Natural killer cell treated with Interleukin-12 subunit alpha and Interleukin-12 subunit beta and Interleukin-15 and Interleukin-18, amount 100 ng/mL, for 72 hours (primary cell): Measurements from ENCODE around the gene EPB41L1. TPM values are rescaled to one million over a fixed set of nuclear protein-coding genes. Genes with fewer than 3 reads are reported as not detected.

Experiments
- ATAC-seq, 2 donors: fragments of 150-1000 bp; cut with Tn5 transposase in 1 of 2; sonication (Bioruptor Pico), chemical (Tn5 transposase) in 1 of 2; 2 replicates each; pipeline ENCODE4 v1.10.0; 2021
- DNase-seq: peaks from one replicate; pipeline ENCODE4 v3.0.0; 2022; ENCODE audit warnings: low spot score
- H3K27ac Mint-ChIP-seq, 2 donors: 1 replicate in 1 of 2; 2 replicates in 1 of 2; pipeline ENCODE4 v1.8.0; 2022; ENCODE audit warnings: mixed read lengths in 2 of 2, mild to moderate bottlenecking in 1 of 2, moderate library complexity in 1 of 2
- H3K27me3 Mint-ChIP-seq, 2 donors: 1 replicate in 1 of 2; 2 replicates in 1 of 2; pipeline ENCODE4 v1.8.0; 2022; ENCODE audit warnings: mixed read lengths in 2 of 2
- H3K36me3 Mint-ChIP-seq: one replicate; pipeline ENCODE4 v1.8.0; 2022; ENCODE audit warnings: mixed read lengths
- H3K4me1 Mint-ChIP-seq, 2 donors: 1 replicate in 1 of 2; 2 replicates in 1 of 2; pipeline ENCODE4 v1.8.0; 2022; ENCODE audit warnings: low read depth in 2 of 2, mixed read lengths in 2 of 2, mild to moderate bottlenecking in 1 of 2
- H3K4me3 Mint-ChIP-seq: one replicate; pipeline ENCODE4 v1.8.0; 2022; ENCODE audit warnings: mixed read lengths
- H3K9me3 Mint-ChIP-seq: 2 replicates; pipeline ENCODE4 v1.8.0; 2022; ENCODE audit warnings: mixed read lengths
- total RNA-seq, 2 donors: library from RNA; stranded (reverse); gene quantifications; one replicate each; pipeline ENCODE4 v1.2.3, GENCODE V29; 2022

EPB41L1 gene
- total RNA-seq, 2 donors from 2014 or later: 0.21 TPM; not detected in 1

DNA sequence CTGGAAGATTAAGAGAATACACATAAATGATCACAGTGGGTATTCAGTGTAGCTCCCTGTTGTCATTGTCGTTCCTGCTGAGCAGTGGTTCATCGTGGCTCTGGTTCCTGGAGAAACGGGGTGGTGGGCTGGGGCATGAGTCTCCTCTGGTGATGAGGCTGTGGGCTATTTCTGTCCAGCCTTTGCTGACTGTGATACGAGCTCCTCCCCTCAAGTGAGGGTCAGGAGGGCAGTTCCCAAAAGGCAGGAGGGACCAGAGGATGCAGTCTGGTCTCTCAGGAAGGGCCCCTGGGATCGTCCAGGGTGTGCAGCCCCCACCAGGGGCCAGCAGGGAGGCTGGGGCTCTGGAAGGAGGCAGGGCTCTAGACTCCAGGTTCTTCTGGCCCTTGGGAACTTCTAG lies 120.5 kb downstream of the EPB41L1 start:
- no peak overlapping the region for H3K27ac Mint-ChIP-seq
- no peaks in the 10 kb centered on the region for H3K36me3 Mint-ChIP-seq
- ATAC-seq (no peak), DNase-seq (no peak)
- no peak overlapping the region for H3K4me3 Mint-ChIP-seq
- no peaks in the 10 kb centered on the region for H3K4me1 Mint-ChIP-seq
- H3K27me3 Mint-ChIP-seq: peaks cover under 1 to 5% of the 10 kb centered on the region in 2 donors
- H3K9me3 Mint-ChIP-seq: no peaks in the 10 kb centered on the region

DNA sequence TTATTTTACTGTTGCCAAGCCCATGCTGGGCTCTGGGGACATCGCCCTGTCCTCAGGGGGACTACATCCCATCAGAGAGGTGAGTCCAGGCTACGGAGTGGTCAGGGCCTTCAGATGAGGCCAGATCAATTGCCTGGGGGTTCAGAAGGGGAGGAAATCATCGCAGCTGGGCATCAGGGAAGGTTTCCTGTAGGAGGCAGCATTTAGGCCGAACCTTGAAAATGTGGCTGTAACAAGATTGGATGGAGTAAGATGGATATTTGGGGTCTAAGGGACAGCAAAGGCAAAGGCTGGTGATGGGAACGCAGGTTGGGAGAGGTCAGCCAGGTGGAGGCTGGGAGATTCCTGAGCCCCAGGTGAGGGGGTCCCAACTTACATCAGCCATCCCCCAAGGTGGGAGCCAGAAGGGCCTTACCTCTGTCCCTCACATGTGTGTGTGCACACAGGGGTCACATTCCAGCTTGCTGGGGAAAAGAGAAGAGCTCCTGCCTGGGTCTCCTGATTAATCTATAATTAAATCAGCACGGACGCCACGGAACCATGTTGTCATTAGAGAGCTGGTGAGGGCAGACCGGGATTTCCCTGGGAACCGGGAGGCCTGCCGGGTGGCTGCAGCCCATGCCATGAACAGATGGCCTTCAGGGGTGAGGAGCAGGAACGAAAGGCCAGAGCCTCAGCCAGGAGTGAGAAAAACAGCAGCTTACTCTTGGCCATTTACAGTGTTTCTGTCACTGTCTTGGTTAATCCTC lies 121.1 kb downstream of the EPB41L1 start:
- ATAC-seq (no peak), DNase-seq (no peak)
- Mint-ChIP-seq H3K36me3 (no peaks in the 10 kb centered on the region), H3K27me3 (peaks cover 6 to 7% of the 10 kb centered on the region in 2 donors), H3K4me1 (no peaks in the 10 kb centered on the region), H3K27ac (no peak overlapping the region), H3K9me3 (no peaks in the 10 kb centered on the region), H3K4me3 (no peak overlapping the region)

DNA sequence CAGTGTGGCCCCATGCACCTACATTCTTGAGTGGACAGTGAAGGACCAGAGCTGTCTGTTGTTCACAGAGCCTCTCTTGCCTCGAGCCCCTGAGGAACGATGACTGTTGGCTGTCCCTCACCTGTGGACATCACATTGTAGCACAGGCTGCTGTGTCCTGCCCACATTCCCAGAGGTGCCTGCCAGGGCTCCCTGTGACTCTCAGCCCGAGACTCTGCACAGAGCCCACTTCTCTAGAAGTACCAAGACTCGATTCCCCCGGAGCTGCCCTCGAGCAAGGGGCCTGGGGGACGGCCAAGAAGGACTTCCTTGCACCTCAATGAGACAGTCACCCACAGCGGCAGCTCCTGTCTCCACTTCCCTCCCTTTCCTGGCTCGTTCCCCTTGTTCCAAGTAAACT lies 123.0 kb downstream of the EPB41L1 start:
- no peak for ATAC-seq
- H3K36me3 Mint-ChIP-seq: no peaks in the 10 kb centered on the region
- no peaks in the 10 kb centered on the region for H3K4me1 Mint-ChIP-seq
- H3K4me3 Mint-ChIP-seq: no peak overlapping the region
- H3K27ac Mint-ChIP-seq: no peak overlapping the region
- H3K9me3 Mint-ChIP-seq: no peaks in the 10 kb centered on the region
- peaks cover 16 to 22% of the 10 kb centered on the region in 2 donors for H3K27me3 Mint-ChIP-seq
- no peak for DNase-seq

DNA sequence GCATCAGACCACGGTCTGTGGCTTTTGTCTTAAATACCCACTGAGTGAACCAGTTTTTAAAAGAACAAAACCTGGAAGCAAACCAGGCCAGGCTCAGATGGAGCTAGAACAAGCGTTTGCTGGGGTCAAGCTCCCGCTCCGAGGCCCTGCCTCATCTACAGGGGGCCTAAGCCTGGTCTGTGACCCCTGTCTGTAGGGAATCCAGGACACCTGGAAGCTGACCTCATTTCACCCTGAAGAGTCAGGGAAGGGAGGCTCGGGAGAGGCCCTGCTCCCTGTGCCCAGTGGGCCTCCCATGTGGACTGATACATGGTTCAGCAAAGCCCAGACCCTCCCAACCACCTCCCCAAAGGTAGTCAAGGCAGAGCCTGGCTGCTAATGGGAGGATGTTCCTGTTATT lies 124.8 kb downstream of the EPB41L1 start:
- Mint-ChIP-seq H3K27me3 (peaks cover 19 to 32% of the 10 kb centered on the region in 2 donors), H3K9me3 (no peaks in the 10 kb centered on the region), H3K4me3 (no peak overlapping the region), H3K27ac (no peak overlapping the region), H3K4me1 (no peaks in the 10 kb centered on the region), H3K36me3 (no peaks in the 10 kb centered on the region)
- ATAC-seq (no peak), DNase-seq (no peak)

DNA sequence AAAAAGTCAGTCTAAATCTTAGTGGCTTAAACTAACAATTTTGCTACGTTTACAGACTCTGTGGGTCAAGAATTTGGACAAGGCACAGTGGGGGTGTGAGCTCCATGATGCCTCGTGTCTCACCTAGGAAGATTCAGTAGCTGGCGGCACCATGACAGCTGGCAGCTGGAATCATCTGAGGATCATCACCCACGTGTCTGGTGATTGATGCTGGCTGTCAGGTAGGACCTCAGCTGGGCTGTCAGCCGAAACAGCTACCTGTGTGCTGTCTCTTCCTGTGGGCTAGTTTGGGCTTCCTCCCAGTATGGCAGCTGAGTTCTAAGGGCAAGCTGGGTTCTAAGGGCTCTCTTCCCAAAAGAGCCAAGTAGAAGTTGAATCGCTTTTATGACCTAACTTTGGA lies 125.2 kb downstream of the EPB41L1 start:
- Mint-ChIP-seq H3K4me3 (no peak overlapping the region), H3K27ac (no peak overlapping the region), H3K27me3 (peaks cover 19 to 32% of the 10 kb centered on the region in 2 donors), H3K36me3 (no peaks in the 10 kb centered on the region), H3K9me3 (no peaks in the 10 kb centered on the region), H3K4me1 (no peaks in the 10 kb centered on the region)
- no peak for DNase-seq
- no peak for ATAC-seq

DNA sequence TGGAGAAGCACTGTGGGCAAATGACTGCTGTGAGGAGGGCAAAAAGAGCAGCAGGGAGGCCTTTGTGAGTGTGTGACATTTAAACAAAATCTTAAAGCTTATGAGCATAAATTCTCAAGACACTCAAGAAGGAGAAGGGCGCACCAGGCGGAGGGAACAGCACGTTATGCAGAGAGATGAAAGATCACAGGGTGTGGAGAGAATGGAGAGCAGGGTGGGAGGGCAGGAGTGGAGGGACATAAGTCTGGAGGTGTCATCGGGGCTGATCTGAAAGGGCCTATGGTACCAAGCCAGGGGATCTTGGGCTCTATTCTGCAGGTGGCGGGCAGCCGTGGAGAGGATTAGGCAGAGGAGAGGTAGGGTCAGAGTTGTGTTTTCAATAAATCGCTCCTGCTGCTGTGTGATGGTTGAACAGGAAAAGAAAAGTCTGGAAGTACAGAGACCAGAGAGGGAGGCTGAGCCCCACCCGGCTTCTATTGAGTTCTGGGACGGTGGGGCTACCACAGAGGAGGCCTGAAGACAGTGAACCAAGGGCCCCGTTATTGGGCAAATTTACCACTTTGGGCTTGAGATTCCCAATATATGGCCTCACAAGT lies 127.3 kb downstream of the EPB41L1 start:
- no peak overlapping the region for H3K4me3 Mint-ChIP-seq
- no peak for ATAC-seq
- no peak for DNase-seq

More for the DNA sequence above, 127.3 kb downstream of the EPB41L1 start:
- Mint-ChIP-seq H3K4me1 (no peaks in the 10 kb centered on the region), H3K27me3 (peaks cover 21 to 32% of the 10 kb centered on the region in 2 donors), H3K27ac (no peak overlapping the region), H3K36me3 (no peaks in the 10 kb centered on the region), H3K9me3 (no peaks in the 10 kb centered on the region)

Other genes with a start within 250 kb of the EPB41L1 start
- gene SCAND1, start 200.2 kb upstream of the EPB41L1 start, total RNA-seq: 10 to 100 TPM; 44.8 to 55.4 TPM
- gene CNBD2, start 186.2 kb upstream of the EPB41L1 start, total RNA-seq: 1 to 10 TPM; 4.8 to 6.8 TPM
- gene AAR2, start 81.7 kb downstream of the EPB41L1 start, total RNA-seq: 10 to 100 TPM; 33.3 to 38.0 TPM
- gene DLGAP4, start 151.6 kb downstream of the EPB41L1 start, total RNA-seq: 10 to 100 TPM; 43.3 to 70.7 TPM